CD4-positive, alpha-beta T cell treated with Interleukin-1 beta for 1 hour (primary cell): ENCODE measurements around the gene RFWD3.
"Not testable (repeated sequence)": the region's sequence is repeated elsewhere in the genome, so short reads cannot be mapped to it uniquely, and the experiment has no call there.

Experiments
- DNase-seq, 2 donors: peaks; one replicate each; pipeline ENCODE4 v3.0.0-alpha.2; 2020 to 2022

The RFWD3 gene, protein sequence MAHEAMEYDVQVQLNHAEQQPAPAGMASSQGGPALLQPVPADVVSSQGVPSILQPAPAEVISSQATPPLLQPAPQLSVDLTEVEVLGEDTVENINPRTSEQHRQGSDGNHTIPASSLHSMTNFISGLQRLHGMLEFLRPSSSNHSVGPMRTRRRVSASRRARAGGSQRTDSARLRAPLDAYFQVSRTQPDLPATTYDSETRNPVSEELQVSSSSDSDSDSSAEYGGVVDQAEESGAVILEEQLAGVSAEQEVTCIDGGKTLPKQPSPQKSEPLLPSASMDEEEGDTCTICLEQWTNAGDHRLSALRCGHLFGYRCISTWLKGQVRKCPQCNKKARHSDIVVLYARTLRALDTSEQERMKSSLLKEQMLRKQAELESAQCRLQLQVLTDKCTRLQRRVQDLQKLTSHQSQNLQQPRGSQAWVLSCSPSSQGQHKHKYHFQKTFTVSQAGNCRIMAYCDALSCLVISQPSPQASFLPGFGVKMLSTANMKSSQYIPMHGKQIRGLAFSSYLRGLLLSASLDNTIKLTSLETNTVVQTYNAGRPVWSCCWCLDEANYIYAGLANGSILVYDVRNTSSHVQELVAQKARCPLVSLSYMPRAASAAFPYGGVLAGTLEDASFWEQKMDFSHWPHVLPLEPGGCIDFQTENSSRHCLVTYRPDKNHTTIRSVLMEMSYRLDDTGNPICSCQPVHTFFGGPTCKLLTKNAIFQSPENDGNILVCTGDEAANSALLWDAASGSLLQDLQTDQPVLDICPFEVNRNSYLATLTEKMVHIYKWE

DNA sequence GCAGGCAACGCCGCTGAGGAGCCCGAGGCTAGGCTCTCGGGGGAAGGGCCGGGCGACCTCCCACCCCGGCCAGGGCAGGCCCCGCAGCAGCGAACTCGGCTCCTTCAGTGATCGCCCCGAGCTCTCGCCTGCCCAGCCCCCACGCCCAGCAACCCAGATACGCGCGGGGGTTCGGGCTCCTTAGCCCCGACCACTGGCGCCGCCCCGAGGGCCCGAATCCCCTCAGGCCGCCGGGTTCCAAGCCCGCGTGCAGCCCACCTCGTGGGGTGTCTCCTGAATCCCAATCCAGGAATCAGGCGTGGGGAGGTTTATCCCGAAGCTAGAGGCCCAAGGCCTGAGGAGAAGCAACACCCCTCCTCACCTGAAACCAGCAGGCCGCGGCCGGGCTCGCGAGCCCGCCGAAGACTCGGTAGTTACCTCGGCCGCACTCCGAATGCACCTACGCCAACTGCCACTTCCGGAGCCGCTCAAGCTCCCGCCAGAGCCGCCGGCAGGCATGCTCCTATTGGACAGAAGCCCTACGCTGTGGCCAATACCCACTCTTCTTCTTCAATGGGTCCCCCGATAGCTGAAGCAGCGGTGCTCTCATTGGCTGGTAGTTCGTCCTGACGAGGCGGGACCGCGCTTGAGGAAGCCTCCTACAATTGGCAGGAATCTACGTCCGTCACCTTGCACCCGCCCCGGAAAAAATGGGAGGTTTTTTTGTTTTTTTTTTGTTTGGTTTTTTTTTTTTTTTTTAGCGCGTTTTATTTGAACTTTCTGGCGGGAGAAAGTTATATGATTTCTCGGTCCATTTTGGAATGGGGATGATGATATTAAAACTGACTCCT is at the start of gene RFWD3:
RFWD3 (minus strand) TSS at position 453 of the 830 bp plus-strand sequence. CDS start 5,428 bp downstream, outside the sequence.
- peak; percentile 98 to 99 for DNase-seq

DNA sequence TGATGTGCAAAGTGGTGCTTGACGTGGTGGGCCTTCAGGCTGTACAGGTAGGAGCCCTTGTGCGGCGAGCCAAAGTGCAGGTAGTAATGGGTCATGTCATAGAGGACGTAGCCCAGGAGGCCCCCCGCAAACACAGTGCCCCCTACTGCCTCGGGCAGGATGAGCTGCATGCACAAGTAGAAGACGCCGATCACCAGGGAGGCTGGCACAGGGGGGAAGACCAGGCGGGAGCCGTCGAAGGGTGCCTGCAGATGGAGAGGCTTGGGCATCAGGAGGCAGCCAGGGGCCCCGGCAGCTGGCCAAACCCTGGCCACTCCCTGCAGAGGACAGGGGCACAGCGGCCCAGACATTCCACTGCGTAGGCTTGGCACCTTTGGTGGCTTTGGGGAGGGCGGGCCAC is 49.7 kb upstream of the RFWD3 start:
- no peak for DNase-seq

DNA sequence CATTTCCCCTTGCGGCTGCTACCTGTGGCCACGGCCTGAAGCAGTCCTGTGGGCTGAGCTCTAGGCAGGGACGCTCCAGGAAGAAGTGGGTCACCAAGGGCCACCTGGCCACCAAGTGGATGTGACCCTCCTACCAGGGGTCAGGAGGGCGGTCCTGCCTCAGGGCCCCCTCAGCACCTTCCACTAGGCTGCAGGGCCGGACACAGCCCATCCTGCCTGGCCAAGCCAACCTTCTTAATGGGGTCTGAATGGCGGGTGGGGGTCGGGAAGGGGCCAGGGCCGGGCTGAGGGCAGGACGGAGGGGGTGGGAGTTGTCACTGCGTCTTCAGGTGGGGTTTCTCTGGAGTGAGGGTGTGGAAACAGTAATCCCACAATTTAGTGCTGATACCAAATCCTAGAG is 47.2 kb upstream of the RFWD3 start:
- no peak for DNase-seq

DNA sequence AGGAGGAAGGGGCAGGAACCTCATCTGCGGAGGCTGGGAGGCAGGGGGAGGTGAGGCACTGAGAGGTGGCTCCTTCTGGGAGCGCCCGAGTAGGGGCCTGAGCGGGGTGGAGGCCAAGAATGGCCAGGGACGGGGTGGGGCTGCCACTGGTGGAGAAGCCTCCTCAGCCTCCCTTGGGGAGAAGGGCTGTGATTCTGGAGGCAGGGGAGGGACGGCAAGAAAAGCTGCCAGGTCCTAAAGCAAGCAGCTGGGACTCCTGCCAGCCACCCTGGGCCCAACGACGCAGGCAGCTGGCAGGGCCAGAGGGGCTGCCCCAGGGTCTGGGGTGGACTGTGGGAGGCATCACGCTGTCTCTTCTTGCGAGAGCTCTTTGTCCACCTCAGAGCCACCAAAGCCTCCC is 46.6 kb upstream of the RFWD3 start:
- no peak for DNase-seq

DNA sequence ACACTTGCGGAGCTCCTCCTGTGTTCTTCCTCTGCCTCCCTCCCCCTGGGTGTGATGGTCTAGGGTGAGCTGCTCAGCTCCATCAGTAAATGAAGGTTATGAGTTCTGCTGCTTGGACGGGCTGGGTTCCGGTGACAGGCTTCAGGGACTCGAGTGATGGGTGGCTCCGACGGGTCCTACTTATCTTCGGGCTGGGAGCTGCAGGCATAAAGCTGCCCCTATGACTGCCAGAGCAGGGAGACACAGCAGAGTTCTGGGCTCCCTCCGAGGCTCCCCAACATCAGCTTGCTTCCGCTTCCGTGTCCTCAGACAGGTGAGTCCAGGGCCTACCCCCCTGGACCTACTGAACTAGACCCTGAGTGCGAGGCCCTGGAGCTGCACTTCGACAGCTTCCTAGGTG is 45.3 kb upstream of the RFWD3 start:
- no peak for DNase-seq

DNA sequence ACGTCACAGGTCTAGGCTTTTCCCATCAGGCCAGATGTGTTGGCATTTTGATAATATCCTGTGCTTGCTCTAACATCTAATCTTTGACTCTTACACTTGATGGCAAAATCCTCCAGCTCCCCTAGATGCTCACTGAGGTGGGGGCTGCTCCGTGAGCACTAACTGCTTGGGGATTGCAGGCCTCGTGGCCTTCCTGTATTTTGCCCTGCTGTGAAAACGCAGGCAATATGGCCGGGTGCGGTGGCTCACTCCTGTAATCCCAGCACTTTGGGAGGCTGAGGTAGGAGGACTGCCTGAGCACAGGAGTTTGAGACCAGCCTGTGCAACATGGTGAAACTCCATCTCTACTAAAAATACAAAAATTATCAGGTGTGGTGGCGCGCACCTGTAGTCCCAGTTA is 43.7 kb upstream of the RFWD3 start:
- DNase-seq: no peak

DNA sequence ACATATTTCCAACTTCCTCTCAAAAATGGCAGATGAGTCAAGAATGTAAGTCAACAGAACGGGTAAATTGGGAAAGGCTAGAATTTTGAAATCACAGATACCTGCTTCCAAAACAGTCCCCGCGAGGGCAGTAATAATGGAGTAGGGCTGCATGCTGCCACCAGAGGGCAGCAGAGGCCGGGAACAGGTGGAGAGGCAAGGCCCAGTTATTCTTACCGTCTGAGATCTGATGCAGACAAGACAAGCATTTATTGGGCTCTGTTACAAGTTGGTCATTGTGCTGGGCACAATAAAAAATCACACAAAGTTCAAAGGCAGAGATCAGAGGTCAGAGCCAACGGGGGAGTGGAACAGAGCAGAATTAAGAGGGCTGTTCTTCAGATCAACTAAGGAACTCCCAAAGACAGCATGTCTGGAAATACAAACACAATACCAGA is 42.8 kb upstream of the RFWD3 start:
- peak; percentile 79 to 83 for DNase-seq

DNA sequence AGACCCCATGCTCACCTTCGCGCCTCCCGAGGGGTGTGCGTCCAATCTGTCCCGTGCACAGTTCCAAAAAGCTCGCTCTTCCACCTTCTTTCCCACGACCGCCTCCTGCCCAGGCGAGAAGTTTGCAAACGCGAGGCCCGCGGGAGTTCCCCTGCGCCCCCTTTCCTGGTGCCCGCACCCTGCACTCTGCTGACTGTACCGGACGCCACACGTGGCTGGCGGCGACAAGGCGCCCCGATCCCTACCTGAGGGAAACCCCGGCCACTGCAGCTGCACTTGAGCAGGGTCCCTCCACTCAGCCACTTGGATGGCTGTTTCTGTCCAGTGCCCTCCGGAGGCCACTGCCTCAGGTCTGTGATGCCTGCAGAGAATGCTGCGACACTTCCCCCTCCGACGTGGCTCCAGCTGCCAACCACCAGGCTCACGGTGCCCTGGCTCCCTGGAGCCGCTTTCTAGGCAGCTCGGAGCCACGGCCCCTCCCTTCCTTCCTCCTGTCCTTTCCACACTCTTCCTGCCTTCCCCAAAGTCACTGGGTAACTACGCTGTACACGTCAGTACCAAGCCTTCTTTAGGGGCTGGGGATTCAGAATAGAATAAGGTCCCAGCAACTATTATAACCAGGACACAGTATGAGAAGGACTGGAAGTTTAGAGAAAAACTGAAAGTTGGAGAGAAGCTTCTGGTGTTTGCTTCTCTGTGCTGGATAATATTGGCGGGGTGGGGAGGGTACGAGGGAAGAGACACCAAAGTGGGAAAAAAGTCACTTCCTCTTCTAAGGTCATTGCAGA is 34.0 kb upstream of the RFWD3 start, which contains the start of gene MLKL:
MLKL (minus strand) TSS at position 425 of the 788 bp plus-strand sequence. CDS start 5,105 bp downstream, outside the sequence.
- DNase-seq: peak; percentile 51 to 64

DNA sequence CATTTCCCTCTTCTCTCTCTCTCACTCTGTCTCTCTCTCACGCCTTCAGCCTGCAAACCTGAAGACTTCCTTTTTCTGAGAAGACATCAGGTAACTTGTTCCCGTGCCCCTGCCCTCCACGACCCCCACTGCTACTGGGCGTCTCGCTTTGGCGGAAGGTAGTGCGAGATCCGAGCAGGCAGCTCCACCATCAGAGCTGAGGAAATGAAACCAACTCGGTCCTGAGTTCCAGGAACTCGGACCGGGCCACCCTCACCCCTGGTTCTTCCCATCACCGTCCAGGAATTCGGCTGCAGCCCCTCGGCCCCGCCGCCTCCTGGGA is 33.4 kb upstream of the RFWD3 start:
- peak; percentile 15 to 23 for DNase-seq

DNA sequence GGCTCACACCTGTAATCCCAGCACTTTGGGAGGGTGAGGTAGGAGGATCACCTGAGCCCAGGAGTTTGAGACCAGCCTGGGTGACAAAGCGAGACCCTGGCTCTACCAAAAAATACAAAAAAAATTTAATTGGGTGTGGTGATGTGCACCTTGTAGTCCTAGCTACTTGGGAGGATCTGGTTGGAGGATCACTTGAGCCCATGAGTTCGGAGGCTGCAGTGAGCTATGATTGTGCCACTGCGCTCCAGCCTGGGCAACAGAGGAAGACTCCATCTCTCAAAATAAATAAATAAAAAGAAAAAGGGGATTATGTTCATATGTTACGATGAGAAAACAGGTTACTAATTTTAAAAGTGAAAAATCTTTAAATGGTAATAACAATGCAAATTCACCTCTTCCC is 33.0 kb upstream of the RFWD3 start:
- DNase-seq: no peak

DNA sequence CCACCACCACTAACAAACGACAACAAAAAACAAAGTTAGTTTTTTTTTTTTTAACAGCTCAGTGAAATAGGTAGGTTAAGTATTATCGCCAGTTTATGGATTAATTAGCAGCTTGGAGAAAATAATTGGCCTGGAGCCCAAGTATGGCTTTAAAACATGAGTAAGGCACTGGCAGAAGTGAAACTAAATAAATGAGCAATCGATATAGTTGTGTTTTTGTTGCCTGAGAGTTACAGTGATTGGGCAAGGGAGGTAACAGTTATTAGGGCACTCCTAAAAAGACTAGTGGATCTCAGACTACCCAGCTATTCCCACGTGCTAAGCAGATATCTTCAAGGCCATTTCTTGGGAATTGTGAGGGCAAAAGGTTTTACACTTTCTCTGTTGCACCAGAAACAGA is 31.5 kb upstream of the RFWD3 start:
- DNase-seq: no peak

DNA sequence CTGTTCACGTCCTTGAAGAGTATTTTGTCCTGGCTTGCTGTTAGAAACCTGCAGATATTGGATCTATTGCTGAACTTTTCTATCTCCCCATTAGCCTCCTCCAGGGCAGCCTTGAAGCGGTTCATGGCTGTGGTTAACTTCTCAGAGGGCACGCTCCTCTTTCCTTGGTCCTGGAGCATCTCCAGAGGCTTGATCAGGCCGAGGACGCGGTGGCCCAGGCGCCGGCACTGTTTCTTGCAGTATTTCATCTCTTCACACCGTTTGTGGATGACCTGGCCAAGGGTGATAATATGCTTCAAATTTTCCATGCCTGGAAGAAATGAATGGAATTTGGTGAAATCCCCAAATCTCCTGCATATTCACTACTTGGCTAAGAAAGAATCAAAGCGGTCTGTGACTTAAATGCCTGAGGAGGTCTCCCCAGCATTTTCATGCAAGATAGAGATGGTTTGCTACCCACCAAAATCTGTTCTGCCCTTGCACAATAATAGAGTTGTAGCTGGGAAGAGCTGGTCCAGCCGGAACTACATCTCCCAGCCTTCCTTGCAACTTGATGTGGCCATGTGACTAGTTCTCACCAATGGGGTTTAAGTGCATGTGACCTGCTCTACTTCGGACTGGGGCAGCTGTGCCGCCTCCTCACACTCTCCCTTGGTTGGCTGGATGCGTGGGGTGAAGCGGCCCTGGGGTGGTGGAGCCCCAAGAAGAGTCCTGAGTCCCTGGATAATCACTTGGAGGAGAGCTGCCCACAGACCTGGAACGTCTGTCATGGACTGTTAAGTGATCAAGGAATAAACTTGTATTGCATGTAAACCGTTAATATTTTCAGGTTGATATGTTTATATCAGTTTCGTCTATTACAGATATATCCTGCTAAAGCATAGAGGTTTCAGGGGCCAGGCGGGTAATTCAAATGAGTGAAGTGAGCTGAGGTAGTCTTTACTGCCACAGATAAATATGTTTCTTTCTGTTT is 29.1 kb upstream of the RFWD3 start:
- peak; percentile 80 to 83 for DNase-seq

DNA sequence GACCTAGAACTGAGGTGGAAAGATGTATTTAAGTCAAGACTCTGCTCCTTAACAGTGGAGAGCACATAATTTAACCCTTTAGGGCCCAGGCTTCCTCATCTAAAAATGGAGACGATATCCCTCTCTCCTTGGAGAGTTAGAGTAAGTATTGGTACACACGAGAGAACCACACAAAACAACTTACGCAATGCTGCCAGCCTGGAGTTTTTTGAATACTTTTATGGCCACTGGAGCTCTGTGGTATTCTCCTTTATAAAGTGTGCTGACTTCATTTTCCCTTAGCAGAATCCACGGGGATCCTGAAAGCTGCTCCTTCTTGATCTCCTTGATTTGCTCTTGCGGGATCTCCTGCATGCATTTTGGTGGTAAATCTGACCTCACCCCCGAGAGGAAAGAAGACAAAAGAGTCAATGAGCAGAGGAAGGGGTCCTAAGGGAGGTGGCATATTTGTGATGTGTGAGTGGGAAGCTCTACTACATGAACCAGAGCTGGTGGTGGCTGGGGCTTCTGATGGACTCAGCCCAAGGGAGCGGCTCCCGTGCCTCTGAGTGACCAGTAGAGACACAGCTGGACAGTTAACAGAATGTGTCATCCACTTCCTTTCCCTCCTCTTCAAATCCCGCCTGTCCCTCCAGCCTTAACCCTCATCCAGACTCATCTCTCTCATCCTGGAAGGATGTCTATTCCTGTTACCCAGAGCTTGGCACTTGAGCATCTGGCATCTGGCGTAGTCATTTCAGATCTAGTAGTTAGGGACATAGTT is 24.6 kb upstream of the RFWD3 start:
- DNase-seq: no peak

DNA sequence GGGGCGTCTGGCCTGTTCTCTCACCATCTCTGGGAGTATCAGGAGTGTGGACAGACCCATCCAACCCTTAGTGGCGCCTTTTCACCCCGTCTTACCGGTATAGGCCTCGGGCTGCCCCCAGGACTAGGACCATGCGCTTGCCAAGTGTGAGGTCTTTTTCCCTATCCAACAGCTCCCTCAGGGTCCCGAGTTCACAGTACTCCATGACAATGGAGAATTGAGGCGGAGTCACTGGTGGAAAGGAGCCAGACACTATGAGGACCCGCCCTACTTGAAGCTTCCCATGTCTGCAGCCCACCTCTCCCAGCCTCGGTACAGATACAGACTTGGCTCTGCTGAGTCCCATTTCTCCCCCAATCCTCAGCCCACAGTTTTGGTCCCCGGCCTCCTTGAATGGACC is 15.9 kb upstream of the RFWD3 start:
- DNase-seq: no peak

DNA sequence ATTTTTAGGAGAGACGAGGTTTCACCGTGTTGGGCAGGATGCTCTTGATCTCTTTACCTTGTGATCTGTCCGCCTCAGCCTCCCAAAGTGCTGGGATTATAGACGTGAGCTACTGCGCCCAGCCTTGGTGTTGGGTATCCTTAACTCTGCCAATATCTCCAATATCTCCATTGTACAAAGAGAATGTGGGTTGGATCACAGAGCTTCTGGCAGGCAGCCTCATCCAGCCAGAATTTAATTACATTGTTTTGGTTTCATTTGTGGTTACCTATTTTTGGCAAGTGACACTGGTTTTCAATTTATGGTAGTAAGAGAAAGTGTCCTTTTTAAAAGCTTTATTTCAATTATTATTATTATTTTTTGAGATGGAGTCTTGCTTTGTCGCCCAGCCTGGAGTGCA is 14.0 kb upstream of the RFWD3 start:
- DNase-seq: no peak

DNA sequence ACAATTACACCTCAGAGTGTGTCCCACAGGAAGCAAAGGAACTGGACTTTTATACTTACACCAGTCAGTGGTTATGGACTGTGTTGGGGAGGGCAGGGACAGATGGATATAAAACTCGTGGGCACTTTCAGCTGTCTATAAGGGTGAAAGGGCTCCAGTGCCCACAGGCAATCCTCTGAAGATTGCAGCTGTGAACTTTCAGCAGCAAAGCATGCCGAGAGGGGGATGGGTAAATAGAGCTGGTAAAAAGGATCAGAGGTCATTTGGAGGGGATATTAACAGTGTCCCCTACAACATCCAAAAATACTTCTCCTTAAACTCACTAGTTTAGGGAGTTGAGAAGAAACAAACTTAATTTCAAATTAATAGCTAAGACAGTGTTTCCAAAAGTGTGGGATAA is 13.3 kb upstream of the RFWD3 start:
- DNase-seq: no peak

DNA sequence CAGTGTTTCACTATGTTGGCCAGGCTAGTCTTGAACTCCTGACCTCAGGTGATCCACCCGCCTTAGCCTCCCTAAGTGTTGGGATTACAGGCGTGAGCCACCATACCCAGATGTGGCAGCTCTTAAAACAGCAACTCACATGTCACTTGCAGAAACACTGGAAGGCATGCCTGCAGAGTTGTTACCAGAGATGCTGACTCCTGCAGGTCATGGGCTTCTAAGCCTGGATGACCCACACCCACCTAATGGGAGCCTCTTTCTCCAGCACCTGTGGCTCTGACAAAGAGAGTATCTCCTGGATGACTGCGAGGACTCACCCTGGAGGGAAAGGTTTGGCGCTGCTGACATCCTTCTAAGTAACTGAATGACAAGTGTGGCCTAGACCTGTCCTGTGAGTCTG is 11.2 kb upstream of the RFWD3 start:
- DNase-seq: no peak

DNA sequence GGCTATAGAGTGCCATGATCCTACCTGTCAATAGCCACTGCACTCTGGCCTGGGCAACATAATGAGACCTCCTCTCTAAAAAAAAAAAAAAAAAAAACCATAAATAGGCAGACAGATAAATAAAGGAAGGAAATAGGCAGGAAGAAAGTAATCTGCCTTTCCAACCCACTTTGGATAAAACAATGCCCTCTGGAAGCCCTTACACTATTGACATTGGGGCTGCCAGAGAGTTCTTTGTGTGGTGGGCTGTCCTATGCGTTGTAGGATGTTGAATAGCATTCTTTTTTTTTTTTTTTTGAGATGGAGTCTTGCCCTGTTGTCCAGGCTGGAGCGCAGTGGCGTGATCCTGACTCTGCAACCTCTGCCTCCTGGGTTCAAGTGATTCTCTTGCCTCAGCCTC is 7.2 kb upstream of the RFWD3 start:
- DNase-seq: no peak

DNA sequence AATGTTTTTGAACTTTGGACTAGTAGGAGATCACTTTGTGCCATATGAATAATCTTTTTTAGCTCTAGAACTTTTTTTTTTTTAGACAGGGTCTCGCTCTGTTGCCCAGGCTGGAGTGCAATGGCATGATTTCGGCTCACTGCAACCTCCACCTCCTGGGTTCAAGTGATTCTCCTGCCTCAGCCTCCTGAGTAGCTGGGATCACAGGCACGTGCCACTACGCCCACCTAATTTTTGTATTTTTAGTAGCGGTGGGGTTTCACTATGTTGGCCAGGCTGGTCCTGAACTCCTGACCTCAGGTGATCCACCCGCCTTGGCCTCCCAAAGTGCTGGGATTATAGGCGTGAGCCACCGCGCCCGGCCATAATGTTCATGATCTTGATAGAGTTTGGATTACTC is 2.2 kb upstream of the RFWD3 start:
- DNase-seq: not testable (repeated sequence)

DNA sequence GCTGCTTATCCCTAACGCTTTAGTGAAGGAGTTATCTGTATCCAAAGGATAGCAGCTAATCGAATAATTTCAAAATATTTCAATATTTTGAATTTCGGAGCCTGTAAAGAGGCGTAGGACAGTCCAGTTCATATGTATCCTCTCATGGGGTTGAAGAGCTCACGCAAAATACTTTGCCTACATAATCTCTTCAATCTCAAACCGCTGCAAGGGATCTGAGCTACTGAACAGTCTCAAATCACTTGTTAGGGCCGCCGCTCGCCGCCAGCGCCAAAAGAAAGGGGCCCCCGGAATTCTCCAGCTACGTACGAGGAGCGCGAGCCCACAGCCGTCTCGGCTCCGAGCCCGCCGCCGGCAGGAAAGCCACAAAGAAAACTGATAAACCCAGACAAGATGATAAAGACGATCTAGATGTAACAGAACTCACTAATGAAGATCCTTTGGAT is 601 bp upstream of the RFWD3 start:
- DNase-seq: peak; percentile 6 to 16
